ENCODE measurements around the gene KIF5A. TPM values are rescaled to one million over a fixed set of nuclear protein-coding genes. Genes with fewer than 3 reads are reported as not detected.

The KIF5A gene
- total and polyA plus RNA-seq, 2 donors (not counting 3 experiments of a cell fraction or from before 2014, with no cell fraction given), result 0.07 to 0.35 TPM

GRCh38 chr12:57533108-57533507 is 16.7 kb upstream of the KIF5A start:
- Histone ChIP-seq H3K9me3 (replicated peaks; ENCODE audit: control insufficient read depth, insufficient read depth, low read length) (no peaks in the 10 kb centered on the region), H3K36me3 (ENCODE audit: control insufficient read depth in 2 of 2, extremely low read depth in 1 of 2, insufficient read depth in 2 of 2, low read length in 2 of 2) (peaks cover 31 to 53% of the 10 kb centered on the region in 2 experiments), H3K27me3 (ENCODE audit: control insufficient read depth in 2 of 2, insufficient read depth in 2 of 2, low read length in 2 of 2) (no peaks in the 10 kb centered on the region), H4K20me1 (replicated peaks; ENCODE audit: control insufficient read depth, extremely low read depth, insufficient read depth, low read length) (no peaks in the 10 kb centered on the region), H2AFZ (ENCODE audit: low read depth, low read length) (no peak overlapping the region), H3K4me3 (replicated peaks in 1 of 3; ENCODE audit: insufficient read depth in 1 of 3, low read depth in 1 of 3, low read length in 3 of 3) (no peak overlapping the region), H3K4me1 (ENCODE audit: control insufficient read depth, extremely low read depth, insufficient read depth, low read length) (no peaks in the 10 kb centered on the region), H3K79me2 (ENCODE audit: control insufficient read depth, insufficient read depth, low read length) (no peaks in the 10 kb centered on the region), H3K4me2 (ENCODE audit: insufficient read depth, low read length) (no peak overlapping the region), H3K27ac (ENCODE audit: insufficient read depth, low read depth, low read length) (no peak overlapping the region), H3K9me1 (replicated peaks; ENCODE audit: control insufficient read depth, extremely low read depth, insufficient read depth, low read length) (no peaks in the 10 kb centered on the region), H3K9ac (replicated peaks; ENCODE audit: extremely low read depth, insufficient read depth, low read length) (no peak overlapping the region)
- dilution Hi-C loops (cut with MboI; ENCODE audit: extremely low pct_ligation_motif_present, low sequenced_read_pairs) (no loop called here), intact Hi-C loops (cut with micrococcal nuclease) (no loop called here)
- TF ChIP-seq GATA2 (IDR thresholded peaks at IDR 0.05; ENCODE audit: insufficient read depth, insufficient read length, low read depth, low read length) (no peak), FOS (IDR thresholded peaks at IDR 0.05; ENCODE audit: borderline replicate concordance, insufficient read depth, low read length) (no peak), EZH2 (IDR thresholded peaks at IDR 0.05; ENCODE audit: borderline replicate concordance, low read depth, low read length, severe bottlenecking) (no peak), MYC (IDR thresholded peaks at IDR 0.05; ENCODE audit: low read depth, low read length) (no peak), CTCF (IDR thresholded peaks at IDR 0.05; ENCODE audit: extremely low read depth in 1 of 2, insufficient read depth in 1 of 2, low read depth in 1 of 2, low read length in 2 of 2) (no peak), JUN (IDR thresholded peaks at IDR 0.05; ENCODE audit: borderline replicate concordance, insufficient read depth, insufficient read length, low read depth) (no peak), POLR2A (IDR thresholded peaks at IDR 0.05; ENCODE audit: low read depth, low read length) (no peak)
- FAIRE-seq (no peak), DNase-seq (ENCODE audit: low read depth, low spot score) (no peak)
- BruUV-seq (replicated peaks), result no TSS peak
- ChIA-PET CTCF (no interaction called here), POLR2A (no interaction called here)

All from endothelial cell of umbilical vein (primary cell).